Right renal cortex interstitium (tissue), 3 donors: Measurements from ENCODE around the gene XPR1. TPM values are rescaled to one million over a fixed set of nuclear protein-coding genes. Genes with fewer than 3 reads are reported as not detected.

ENCODE experiments used
- polyA plus RNA-seq, 3 donors: library from polyadenylated mRNA; unstranded; fragments of 120-200 nt; gene quantifications; one replicate each; pipeline ENCODE4 v1.2.1, GENCODE V29; 2013; ENCODE audit not compliant: insufficient read length in 3 of 3

Gene XPR1
- polyA plus RNA-seq, 3 donors: 36.6 to 40.1 (median 40.0) TPM

Other genes starting within 250 kb of the XPR1 start
- 10 to 100 TPM; 67.7 to 80.2 (median 75.3) TPM for gene ACBD6, start 129.4 kb upstream of the XPR1 start, polyA plus RNA-seq
- not detected for gene OVAAL, start 73.1 kb upstream of the XPR1 start, polyA plus RNA-seq